VCaP (cell line): ENCODE results near the gene PCSK6.

ENCODE experiments used
- H3K27ac ChIP-seq: fragments of 450-650 bp; 2 replicates; pipeline ENCODE4 v1.5.1; 2017
- CTCF ChIP-seq: fragments of 450-650 bp; conservative IDR thresholded peaks from 2 replicates; pipeline ENCODE4 v1.5.1; 2017; ENCODE audit warnings: mild to moderate bottlenecking, moderate library complexity

Gene PCSK6

GRCh38 chr15:101390060-101390459, 99.4 kb downstream of the PCSK6 start:
- no peak for TF ChIP-seq CTCF
- H3K27ac ChIP-seq, result no peak overlapping the region

- no peak overlapping the region for H3K27ac ChIP-seq
- TF ChIP-seq CTCF, result no peak
Observed at GRCh38 chr15:101389362-101389761, 100.1 kb downstream of the PCSK6 start.

GRCh38 chr15:101388046-101388445, 101.5 kb downstream of the PCSK6 start:
- no peak overlapping the region for H3K27ac ChIP-seq
- no peak for TF ChIP-seq CTCF

- no peak overlapping the region for H3K27ac ChIP-seq
- TF ChIP-seq CTCF, result no peak
Observed at GRCh38 chr15:101387574-101387973, 101.9 kb downstream of the PCSK6 start.

- no peak for TF ChIP-seq CTCF
- H3K27ac ChIP-seq, result no peak overlapping the region
Observed at GRCh38 chr15:101386967-101387366, 102.5 kb downstream of the PCSK6 start.

GRCh38 chr15:101386006-101386405, 103.5 kb downstream of the PCSK6 start:
- no peak overlapping the region for H3K27ac ChIP-seq
- TF ChIP-seq CTCF, result no peak

- no peak for TF ChIP-seq CTCF
- H3K27ac ChIP-seq, result no peak overlapping the region
Observed at GRCh38 chr15:101384276-101384675, 105.2 kb downstream of the PCSK6 start.

GRCh38 chr15:101382544-101382943, 107.0 kb downstream of the PCSK6 start:
- no peak; the same call in 1 of the 2 replicates for TF ChIP-seq CTCF
- peak overlapping the region; percentile 42 for H3K27ac ChIP-seq
